Activated T-cell treated with anti-CD3 and anti-CD28 coated beads, Interleukin-2, amount 50 U/mL, for 48 hours (primary cell): ENCODE results near the gene CLPTM1.
"Not testable (repeated sequence)": the region's sequence is repeated elsewhere in the genome, so short reads cannot be mapped to it uniquely, and the experiment has no call there.

Experiments used
- DNase-seq, 2 experiments: peaks; one replicate each; pipeline ENCODE4 v3.0.0-alpha.2; 2020

Gene CLPTM1

DNA sequence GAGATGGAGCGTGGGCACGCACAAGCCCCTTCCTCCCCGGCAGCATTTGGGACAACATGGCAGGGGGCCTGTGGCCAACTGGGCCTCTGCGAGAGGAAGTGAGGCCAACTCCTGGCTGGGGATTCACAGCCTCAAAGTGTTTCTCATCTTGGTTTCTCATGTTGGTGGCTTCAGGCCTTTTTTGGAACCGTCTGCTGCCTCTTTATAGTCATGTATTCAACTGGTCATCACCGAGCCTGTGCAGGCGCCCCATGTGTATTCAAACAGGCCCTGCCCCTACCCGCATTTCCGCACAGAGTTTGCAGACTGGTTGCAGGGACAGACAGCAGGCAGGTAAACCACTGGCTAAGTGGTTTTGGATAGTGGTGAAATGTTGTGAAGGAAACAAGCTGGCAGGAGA lies 28.8 kb downstream of the CLPTM1 start:
- no peak for DNase-seq

DNA sequence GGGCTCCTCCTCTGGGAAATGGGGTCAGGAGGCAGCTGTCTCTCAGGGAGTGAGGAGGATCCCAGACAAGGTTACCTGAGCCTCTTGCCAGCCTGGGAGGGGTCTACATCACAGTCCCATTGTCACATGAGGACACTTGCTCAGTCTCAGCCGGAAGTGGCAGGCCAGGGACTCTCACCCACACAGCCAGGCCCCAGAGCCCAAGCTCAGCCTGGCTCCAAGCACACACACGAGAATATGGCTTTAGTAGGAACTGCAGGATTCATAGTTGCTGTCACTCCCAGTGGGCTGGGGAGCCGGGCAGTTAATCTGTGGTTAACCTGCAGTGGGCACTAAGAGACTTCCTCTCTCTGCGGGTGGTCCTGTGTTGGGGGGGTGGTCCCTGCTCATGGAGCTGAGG lies 30.3 kb downstream of the CLPTM1 start:
- DNase-seq = no peak

DNA sequence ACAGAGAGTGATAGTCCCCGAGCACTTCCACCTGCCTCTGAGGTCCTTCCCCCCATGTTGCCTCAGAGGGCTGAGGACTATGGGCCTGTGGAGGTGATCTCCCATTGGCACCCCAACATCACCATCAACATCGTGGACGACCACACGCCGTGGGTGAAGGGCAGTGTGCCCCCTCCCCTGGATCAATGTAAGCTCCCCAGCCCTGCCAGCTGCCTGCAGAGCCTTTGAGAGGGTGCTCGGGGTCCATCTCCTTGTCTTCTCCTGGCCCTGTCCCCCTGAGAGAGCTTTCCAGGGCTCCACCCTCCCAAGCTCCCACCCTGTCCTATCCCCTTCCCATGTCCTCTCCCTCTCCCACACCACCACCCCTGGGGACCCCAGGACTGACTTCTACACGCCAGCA lies 31.2 kb downstream of the CLPTM1 start:
- no peak for DNase-seq

DNA sequence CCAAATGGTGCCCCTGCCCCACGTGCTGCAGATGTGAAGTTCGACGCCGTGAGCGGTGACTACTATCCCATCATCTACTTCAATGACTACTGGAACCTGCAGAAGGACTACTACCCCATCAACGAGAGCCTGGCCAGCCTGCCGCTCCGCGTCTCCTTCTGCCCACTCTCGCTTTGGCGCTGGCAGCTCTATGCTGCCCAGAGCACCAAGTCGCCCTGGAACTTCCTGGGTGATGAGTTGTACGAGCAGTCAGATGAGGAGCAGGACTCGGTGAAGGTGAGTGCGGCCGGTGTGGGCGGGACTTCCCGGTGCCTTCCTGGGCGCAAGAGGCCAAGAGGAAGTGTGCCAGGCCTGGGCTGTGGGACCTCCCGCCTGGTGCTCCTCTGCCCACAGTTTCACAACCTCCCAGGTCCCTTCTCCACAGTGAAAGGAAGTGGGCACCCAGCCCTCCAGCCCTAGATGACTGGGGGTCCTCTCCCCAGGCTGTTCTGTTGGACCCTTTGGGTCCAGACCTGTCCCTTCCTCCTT lies 32.0 kb downstream of the CLPTM1 start:
- no peak for DNase-seq

DNA sequence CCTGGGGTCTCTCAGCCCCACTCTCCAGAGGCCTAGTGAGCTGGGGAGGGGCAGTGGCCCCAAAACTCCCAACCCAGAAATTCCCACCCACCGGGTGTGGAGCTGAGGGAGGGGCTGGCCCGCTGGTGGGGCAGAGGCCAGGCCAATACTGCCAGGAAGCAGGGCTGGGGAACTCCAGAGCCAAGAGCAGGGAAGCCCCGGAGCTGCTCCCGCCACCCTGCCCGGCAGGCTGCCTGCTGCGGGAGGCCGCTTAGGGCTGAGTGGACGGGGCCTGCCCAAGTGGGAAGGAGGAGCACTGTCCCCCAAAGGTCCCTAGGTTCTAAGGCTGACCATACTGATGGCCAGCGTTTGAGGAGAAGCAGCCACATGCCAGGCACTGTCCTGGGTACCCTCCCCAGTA lies 33.1 kb downstream of the CLPTM1 start:
- no peak for DNase-seq

DNA sequence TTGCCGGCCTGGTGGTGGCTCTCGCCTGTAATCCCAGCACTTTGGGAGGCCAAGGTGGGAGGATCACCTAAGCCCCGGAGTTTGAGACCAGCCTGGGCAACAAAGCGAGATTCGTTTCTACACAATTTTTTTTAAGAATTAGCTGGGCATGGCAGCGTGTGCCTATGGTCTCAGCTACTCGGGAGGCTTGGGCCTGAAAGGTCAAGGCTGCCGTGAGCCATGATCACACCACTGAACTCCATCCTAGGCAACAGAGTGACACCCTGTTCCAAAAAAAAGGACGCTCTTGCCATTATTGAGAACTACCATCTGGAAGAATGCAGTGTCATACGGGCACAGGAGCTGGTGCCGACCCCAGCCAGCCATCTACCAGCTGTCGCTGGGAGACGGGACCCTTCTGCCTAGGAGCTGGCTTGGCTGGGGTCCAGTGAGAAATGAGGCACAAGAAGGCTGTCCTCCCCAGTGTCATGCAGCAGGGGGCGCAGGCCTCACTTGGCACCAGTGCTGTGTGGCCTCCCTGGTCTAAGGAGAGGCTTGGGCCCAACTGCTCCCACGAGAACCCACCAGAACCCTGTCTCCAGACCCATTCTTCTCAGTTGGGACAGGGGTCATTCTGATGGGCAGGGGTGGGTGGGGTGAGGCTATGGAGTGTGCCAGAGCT lies 33.8 kb downstream of the CLPTM1 start:
- DNase-seq = peak; percentile 76 to 77

DNA sequence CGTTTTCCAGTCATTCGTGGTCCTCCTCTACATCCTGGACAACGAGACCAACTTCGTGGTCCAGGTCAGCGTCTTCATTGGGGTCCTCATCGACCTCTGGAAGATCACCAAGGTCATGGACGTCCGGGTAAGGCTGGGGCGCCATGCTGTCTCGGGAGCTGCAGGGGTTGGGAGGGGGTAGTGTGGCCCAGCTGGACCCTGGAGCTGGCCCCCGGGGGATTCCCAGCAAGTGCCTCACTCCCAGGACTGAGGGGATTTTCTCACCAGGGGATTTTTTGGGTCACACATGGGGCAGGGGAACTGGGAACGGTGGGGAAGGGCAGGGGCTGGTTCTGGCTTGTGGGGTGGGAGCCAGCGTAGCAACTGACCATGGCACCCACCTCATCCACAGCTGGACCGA lies 35.3 kb downstream of the CLPTM1 start:
- DNase-seq = no peak

DNA sequence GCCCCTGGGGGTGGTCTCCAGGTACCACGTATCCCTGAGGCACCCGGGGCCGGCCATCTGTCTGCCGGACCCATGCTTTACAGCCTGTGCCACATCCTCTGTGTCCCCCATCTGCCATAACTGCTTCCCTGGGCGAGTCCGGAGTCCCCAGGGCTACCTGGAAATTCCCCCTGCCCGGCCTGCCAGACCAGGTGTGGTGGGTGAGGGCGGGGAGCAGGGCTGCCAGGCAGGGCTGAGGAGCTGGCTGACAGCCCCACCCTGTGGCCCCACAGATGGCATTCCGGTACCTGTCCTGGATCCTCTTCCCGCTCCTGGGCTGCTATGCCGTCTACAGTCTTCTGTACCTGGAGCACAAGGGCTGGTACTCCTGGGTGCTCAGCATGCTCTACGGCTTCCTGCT lies 35.8 kb downstream of the CLPTM1 start:
- DNase-seq = no peak

DNA sequence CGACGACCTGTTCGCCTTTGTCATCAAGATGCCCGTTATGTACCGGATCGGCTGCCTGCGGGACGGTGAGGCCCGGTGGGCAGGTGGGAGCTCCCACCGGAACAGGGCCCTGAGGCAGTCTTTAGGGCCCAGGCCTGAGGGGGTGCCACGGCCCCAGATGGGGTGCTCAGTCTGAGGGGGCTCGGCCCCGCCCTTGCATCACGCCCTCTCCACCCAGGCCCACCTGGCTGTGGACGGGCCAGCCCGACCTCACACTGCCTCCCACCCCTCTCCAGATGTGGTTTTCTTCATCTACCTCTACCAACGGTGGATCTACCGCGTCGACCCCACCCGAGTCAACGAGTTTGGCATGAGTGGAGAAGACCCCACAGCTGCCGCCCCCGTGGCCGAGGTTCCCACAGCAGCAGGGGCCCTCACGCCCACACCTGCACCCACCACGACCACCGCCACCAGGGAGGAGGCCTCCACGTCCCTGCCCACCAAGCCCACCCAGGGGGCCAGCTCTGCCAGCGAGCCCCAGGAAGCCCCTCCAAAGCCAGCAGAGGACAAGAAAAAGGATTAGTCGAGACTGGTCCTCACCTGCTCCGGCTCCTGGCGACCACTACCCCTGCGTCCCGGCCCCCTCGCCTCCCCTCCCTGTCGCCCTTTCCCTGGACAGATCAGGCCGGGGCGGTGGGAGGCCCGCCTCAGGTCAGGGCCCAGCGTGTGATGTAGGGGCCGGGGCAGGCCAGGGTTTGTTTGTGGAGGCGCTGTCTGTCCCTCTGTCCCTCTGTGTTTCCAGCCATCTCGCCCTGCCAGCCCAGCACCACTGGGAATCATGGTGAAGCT lies 37.4 kb downstream of the CLPTM1 start:
- no peak for DNase-seq

DNA sequence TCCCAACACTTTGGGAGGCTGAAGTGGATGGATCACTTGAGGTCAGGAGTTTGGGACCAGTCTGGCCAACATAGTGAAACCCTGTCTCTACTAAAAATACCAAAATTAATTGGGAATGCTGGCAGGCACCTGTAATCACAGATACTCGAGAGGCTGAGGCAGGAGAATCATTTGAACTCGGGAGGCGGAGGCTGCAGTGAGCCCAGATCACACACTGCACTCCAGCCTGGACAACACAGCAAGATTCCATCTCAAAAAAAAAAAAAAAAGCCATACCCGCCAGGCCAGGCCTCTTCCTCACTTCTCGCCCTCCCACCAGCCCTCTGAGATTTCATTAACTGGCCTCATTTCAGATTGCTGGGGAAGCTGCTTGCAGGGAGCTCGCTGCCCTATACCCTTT lies 38.3 kb downstream of the CLPTM1 start:
- DNase-seq = no peak

DNA sequence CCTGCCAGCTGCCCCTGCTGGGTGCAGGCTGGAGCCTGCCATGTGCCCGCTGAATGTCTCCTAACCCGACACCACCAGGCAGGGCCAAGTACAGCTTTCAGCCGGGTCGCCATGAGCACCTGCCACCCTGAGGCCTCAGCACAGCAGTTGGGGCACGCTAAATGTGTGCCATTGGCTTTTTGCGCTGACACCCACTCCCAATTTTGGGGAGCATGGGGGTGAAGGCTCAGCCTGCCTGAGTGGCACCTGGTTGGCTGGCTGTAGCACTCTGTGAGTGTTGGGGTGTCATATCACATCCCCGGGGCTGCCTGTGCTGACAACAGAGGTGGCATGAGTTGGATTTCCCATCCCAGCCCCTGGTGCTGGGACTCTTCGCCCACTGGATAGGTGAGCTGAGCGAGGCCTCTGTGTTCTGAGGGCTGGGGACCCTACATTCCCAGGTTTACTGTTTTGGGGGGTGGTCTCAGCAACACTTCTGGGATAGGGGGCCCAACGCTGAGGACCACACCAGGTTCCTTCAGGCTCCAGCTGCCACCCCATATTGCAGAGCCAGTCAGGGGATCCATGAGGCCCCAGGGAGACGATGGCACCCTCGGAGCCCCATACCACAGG lies 38.9 kb downstream of the CLPTM1 start:
- DNase-seq = no peak

DNA sequence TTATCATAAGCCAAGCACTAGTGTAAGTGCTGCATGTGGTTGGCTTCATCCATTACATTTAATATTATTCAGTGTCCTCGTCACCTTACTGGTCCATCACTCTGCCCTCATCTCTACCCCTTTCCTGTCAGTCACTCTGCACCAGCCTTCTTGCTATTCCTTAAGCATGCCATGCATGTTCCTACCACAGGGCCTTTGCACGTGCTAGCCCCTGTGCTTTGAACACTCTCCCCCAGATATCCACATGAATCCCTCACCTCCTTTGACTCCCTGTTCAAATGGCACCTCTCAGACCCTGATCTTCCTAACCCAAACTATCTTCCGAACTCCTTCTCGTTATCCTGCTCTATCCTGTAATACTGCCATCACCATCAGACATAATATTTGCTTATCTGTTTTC lies 42.8 kb downstream of the CLPTM1 start:
- DNase-seq = no peak

DNA sequence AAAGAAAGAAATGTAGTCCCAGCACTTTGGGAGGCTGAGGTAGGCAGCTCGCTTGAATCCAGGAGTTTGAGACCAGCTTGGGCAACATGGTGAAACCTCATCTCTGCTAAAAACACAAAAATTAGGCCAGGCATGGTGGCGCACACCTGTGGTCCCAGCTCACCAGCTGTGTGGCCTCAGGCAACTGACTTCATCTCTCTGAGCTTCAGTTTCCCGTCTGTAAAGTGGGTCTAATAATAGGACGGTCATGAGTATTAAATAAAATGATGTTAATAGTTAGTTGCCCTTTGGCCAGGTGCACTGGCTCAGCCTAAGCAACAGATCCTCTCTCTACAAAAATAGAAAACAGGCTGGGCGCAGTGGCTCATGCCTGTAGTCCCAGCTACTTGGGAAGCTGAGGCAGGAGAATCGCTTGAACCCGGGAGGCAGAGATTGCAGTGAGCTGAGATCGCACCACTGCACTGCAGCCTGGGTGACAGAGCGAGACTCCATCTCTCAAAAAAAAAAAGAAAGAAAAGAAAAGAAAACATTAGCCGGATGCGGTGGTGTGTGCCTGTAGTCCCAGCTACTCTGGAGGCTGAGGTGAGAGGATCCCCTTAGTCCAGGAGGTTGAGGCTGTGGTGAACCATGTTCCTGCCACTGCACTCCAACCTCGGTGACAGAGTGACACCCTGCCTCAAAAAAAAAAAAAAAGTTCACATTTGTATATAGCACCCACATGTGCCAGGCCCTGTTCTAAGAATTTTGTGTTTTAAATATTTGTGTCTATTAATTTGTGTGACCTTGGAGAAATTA lies 44.1 kb downstream of the CLPTM1 start:
- not testable (repeated sequence) for DNase-seq

DNA sequence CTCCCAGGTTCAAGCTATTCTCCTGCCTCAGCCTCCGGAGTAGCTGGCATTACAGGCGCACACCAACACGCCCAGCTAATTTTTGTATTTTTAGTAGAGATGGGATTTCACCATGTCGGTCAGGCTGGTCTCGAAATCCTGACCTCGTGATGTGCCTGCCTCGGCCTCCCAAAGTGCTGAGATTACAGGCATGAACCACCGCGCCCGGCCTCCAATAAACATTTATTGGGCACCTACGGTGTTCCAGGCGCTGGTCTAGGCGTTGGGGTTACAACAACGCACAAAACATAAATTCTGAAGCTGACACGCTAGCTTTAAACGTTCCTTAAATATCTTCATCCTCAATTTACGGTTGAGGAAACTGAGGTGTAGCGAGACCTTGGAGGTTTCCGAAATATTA lies 45.5 kb downstream of the CLPTM1 start:
- DNase-seq = not testable (repeated sequence)

DNA sequence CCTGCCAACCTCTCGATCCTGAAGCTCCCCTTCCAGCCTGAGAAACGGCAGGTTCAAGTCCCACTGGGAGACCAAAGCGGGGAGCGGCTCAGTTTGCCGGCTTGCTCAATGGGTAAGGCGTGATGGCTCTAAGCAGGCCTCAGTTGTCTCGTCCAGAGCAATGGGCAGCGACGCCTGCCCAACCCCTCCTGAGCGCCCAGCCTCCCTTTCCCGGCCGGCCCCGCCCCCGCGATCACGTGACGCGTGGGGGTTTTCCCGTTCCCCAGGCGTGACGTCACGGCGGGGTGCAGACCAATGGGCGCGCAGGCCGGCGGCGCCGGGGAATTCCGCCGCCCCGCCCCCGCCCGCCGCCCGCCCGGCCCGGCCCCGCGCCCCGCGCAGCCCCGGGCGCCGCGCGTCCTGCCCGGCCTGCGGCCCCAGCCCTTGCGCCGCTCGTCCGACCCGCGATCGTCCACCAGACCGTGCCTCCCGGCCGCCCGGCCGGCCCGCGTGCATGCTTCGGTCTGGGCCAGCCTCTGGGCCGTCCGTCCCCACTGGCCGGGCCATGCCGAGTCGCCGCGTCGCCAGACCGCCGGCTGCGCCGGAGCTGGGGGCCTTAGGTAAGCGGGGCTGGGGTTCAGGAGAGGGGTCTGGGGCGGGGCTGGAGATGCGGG lies 46.0 kb downstream of the CLPTM1 start, which contains the start of gene RELB:
Gene RELB, plus strand, starts transcription at position 378 of the 653 bp plus-strand sequence. Its CDS starts 116 bp downstream, at position 494.
- peak; percentile 99 for DNase-seq

DNA sequence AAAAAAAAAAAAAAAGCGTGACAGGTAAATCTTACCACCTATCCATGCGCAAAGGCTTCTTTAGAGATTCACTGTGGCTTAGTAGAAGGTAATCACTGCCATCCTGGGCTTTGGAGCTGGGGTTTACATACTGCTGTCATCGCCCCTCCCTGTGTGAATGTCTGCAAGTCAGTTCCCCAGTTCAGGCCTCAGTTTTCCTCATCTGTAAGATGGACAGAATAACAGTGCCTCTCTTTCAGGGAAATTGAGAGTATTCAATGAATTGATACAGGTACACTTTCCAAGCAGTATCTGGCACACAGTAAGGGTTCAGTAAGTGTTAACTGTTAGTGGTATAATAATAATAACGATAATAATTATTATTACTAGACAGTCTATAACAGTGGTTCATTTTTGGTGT lies 48.3 kb downstream of the CLPTM1 start:
- no peak for DNase-seq

DNA sequence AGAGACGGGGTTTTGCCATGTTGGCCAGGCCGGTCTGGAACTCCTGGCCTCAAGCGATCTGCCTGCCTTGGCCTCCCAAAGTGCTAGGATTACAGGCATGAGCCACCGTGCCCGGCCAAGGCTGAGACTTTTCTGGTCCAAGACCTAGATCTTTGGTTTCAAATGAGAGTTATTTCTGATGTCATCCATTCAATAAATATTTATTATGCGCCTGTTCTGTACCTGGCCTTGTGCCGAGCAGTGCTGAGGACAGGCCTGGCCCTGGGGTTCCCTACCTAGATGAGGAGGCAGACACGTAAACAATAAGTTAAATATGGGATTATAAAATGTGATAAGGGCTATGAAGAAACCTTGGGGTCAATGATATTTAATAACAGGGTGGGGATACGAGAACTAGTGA lies 50.6 kb downstream of the CLPTM1 start:
- no peak for DNase-seq

DNA sequence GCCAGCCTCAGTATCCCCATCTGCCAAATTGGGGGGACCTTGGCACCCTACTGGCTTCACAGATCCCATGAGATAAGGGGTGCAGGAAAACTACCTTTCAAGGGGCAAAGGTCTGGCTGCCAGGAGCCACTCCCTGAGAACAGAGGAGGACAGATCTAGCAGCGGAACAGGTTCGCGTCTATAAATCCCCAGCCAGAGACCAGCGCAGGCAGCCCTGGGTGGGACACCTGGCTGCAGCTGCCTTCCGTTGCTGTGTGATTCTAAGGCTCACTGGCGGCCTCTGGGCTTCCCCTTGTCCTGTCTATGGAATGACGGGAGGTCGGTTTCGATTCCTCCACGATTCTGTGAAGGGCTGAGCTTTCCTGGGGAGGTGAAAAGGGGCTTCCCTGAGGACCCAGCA lies 53.4 kb downstream of the CLPTM1 start:
- DNase-seq = no peak

DNA sequence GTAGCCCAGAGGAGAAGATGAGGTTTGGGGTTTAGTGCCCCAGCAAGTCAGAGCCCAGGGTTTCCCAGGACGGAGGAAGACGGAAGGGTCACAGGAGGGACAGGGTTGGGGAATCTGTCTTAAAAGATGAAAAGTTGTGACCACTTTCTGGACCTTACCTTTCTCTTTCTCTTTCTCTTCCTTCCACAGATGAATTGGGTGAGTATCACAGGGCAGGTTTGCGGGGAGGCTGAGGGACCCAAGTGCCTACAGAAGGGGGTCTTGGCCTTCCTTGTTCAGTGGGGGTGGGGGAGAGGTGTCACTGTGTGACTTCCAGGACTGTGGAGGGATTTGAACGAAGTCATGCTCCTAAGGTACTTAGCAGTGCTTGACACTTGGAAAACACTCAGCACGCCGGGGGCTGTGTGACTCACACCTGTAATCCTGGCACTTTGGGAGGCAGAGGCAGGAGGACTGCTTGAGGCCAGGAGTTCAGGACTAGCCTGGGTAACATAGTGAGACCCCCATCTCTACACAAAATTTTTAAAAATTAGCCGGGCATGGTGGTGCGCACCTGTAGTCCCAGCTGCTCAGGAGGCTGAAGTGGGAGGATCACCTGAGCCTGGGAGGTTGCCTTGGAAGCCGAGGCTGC lies 54.6 kb downstream of the CLPTM1 start:
- DNase-seq = no peak

DNA sequence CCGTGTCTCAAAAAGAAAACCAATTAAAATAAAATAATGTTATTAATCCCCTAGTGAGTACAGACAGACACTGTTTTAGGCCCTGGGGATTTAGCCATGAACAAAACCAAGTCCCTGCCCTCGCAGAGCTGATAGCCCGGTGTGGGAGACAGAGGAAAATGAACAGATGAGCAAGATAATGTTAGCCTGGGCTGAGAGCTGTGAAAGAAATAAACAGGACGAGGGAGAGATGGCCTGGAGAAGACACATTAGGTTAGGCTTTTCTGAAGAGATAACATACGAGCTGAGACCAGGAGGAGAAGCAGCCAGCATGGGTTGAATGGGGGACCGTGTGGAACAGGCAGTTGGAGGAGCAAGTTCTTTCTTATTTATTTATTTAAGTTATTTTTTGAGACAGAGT lies 55.1 kb downstream of the CLPTM1 start:
- no peak for DNase-seq

DNA sequence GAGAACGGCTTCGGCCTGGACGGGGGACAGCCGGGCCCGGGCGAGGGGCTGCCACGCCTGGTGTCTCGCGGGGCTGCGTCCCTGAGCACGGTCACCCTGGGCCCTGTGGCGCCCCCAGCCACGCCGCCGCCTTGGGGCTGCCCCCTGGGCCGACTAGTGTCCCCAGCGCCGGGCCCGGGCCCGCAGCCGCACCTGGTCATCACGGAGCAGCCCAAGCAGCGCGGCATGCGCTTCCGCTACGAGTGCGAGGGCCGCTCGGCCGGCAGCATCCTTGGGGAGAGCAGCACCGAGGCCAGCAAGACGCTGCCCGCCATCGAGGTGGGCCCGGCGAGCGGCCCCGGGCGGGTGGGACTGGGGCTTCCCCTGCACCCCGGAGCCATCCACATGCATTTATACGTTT lies 56.8 kb downstream of the CLPTM1 start:
- no peak for DNase-seq
